Measurements from ENCODE around the gene LGALS7.
A peak's percentile ranks its signal among the peaks of the same experiment; 100 is the strongest.
"Not testable (repeated sequence)": the region's sequence is repeated elsewhere in the genome, so short reads cannot be mapped to it uniquely, and the experiment has no call there.

The LGALS7 gene

DNA sequence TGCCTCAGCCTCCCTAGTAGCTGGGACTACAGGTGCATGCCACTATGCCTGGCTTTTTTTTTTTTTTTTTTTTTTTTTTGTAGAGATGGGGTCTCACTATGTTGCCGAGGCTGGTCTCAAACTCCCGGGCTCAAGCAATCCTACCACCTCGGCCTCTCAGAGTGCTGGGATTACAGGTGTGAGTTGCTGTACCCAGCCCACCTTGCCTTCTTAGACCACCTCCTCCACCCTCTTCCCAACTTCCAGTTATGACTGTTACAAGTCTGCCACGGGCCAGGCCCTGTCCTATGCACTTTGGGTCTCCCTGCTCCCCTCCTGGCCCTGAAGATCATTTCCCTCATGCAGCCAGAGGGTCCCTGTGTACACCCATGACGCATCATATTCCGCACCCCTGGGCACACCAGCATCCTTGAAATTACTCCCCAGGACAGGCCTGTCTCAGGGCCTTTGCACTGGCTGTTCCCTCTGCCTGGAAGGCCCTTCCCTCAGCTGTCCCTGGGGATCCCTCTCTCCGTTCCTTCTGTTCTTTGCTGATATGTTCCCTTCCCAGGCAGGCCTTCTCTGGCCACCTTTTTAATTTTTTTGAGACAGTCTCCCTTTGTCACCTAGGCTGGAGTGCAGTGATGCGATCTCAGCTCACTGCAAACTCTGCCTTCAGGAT is 36.4 kb upstream of the LGALS7 start:
- H3K9me3 Mint-ChIP-seq: peaks cover 4% of the 10 kb centered on the region
- peaks cover 5% of the 10 kb centered on the region for H3K36me3 Mint-ChIP-seq (ENCODE audit: low read depth)
- DNase-seq: no peak
- H3K4me1 Mint-ChIP-seq: peaks cover 18% of the 10 kb centered on the region
- H3K27ac Mint-ChIP-seq: no peak overlapping the region
- no peak overlapping the region for H3K4me3 Mint-ChIP-seq
- peaks cover 3% of the 10 kb centered on the region for H3K27me3 Mint-ChIP-seq (ENCODE audit: low read depth, poor library complexity)
- no peak for TF ChIP-seq CTCF (IDR thresholded peaks at IDR 0.05)

DNA sequence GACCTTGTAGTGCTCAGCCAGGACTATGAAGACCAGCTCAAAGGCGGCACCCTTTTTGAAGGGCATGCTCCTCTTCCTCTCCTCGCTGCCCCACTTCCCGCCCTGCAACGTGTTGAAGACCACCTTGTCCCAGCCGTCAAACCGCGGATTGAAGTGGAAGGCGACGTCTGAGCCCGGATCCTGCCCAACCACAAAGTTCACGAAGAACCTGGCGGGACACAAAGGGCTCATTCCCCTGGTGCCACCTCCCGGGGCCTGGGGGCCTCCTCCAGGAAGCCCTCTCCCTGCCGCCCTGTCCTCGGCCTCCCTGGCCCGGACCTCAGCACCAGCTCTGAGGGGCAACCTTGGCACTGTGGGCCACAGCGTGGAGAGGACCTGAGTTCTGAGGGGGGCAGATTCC is 35.4 kb upstream of the LGALS7 start:
- no peak for DNase-seq
- Mint-ChIP-seq H3K27ac (no peak overlapping the region), H3K27me3 (ENCODE audit: low read depth, poor library complexity) (peaks cover 3% of the 10 kb centered on the region), H3K36me3 (ENCODE audit: low read depth) (peaks cover 5% of the 10 kb centered on the region), H3K9me3 (peaks cover 4% of the 10 kb centered on the region), H3K4me3 (no peak overlapping the region), H3K4me1 (peaks cover 18% of the 10 kb centered on the region)
- TF ChIP-seq CTCF (IDR thresholded peaks at IDR 0.05): no peak

GRCh38 chr19:38807374-38808098 is 34.2 kb upstream of the LGALS7 start:
- H3K4me1 Mint-ChIP-seq: peaks cover 16% of the 10 kb centered on the region
- H3K27ac Mint-ChIP-seq: peak overlapping the region; percentile 52
- H3K9me3 Mint-ChIP-seq; DNase-seq; H3K27me3 Mint-ChIP-seq (ENCODE audit: low read depth, poor library complexity); H3K36me3 Mint-ChIP-seq (ENCODE audit: low read depth); H3K4me3 Mint-ChIP-seq: not testable (repeated sequence)

- no peak for TF ChIP-seq CTCF (IDR thresholded peaks at IDR 0.05)
- Mint-ChIP-seq H3K27ac (no peak overlapping the region), H3K27me3 (ENCODE audit: low read depth, poor library complexity) (peaks cover 3% of the 10 kb centered on the region), H3K4me3 (no peak overlapping the region), H3K9me3 (peaks cover 4% of the 10 kb centered on the region), H3K4me1 (peaks cover 10% of the 10 kb centered on the region), H3K36me3 (ENCODE audit: low read depth) (peaks cover 5% of the 10 kb centered on the region)
- no peak for DNase-seq
These were observed 33.1 kb upstream of the LGALS7 start for GRCh38 chr19:38806371-38806770.

- Mint-ChIP-seq H3K4me3 (no peak overlapping the region), H3K27me3 (ENCODE audit: low read depth, poor library complexity) (peaks cover 3% of the 10 kb centered on the region), H3K4me1 (peaks cover 10% of the 10 kb centered on the region), H3K27ac (no peak overlapping the region), H3K36me3 (ENCODE audit: low read depth) (peaks cover 5% of the 10 kb centered on the region), H3K9me3 (peaks cover 4% of the 10 kb centered on the region)
- no peak for DNase-seq
- no peak for TF ChIP-seq CTCF (IDR thresholded peaks at IDR 0.05)
These were observed 31.9 kb upstream of the LGALS7 start for GRCh38 chr19:38805180-38805579.

DNA sequence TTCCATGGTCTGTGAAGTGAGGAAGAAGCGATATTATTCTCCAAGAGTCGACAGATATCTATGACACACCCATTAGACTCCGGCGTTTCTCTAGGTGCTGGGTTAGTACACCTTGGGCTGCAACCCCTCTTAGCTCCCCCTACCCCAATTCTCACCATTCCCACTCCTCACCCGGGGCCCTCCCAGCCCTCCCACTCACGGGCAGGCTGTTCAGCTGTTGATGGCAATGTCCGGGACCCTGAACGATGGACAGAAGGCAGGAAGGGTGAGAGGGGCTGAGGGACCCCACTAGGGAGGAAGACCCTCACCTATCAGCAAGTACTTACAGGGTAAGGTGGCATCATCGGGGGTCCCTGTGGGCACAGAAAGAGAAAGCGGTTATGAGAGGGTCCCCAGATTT is 30.2 kb upstream of the LGALS7 start:
- Mint-ChIP-seq H3K27ac (no peak overlapping the region), H3K36me3 (ENCODE audit: low read depth) (peaks cover 5% of the 10 kb centered on the region), H3K9me3 (peaks cover 5% of the 10 kb centered on the region), H3K27me3 (ENCODE audit: low read depth, poor library complexity) (peaks cover 5% of the 10 kb centered on the region), H3K4me3 (no peak overlapping the region), H3K4me1 (peaks cover 10% of the 10 kb centered on the region)
- DNase-seq: no peak
- no peak for TF ChIP-seq CTCF (IDR thresholded peaks at IDR 0.05)
